ENCODE results near the gene FAM25A. TPM values are rescaled to one million over a fixed set of nuclear protein-coding genes. Genes with fewer than 3 reads are reported as not detected.

Gene FAM25A
- total and polyA plus RNA-seq, 7 donors, result 0.82 TPM; not detected in 6

DNA sequence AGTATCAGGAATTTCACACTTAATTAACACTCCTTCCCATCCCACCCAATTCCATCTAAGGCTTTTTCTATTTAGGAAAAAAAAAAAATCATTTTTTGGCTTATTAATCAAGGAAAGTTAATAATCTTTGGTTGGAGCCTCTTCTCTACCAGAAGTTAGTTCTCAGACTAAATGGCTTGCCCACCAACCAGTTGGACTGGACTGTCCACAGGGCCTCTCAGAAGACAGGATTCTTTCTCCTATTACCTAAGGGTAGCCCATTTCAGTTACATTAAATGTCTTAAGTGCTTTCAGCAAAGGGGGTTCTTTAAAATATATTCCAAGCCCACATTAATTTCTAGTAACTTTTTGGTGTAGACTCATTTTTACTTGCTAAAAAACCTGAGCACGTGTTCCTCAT is 39.3 kb downstream of the FAM25A start:
- Histone ChIP-seq H3K4me1 (no peaks in the 10 kb centered on the region), H3K4me3 (no peak overlapping the region), H3K36me3 (ENCODE audit: insufficient read depth in 1 of 2, low read depth in 1 of 2) (peaks cover 4 to 100% of the 10 kb centered on the region in 2 donors), H3K9me3 (no peaks in the 10 kb centered on the region), H3K27me3 (ENCODE audit: insufficient read depth in 3 of 3, low read length in 2 of 3) (no peaks in the 10 kb centered on the region), H3K27ac (no peak overlapping the region)
- ATAC-seq (no peak), DNase-seq (no peak)
- TF ChIP-seq, protein P1, sequence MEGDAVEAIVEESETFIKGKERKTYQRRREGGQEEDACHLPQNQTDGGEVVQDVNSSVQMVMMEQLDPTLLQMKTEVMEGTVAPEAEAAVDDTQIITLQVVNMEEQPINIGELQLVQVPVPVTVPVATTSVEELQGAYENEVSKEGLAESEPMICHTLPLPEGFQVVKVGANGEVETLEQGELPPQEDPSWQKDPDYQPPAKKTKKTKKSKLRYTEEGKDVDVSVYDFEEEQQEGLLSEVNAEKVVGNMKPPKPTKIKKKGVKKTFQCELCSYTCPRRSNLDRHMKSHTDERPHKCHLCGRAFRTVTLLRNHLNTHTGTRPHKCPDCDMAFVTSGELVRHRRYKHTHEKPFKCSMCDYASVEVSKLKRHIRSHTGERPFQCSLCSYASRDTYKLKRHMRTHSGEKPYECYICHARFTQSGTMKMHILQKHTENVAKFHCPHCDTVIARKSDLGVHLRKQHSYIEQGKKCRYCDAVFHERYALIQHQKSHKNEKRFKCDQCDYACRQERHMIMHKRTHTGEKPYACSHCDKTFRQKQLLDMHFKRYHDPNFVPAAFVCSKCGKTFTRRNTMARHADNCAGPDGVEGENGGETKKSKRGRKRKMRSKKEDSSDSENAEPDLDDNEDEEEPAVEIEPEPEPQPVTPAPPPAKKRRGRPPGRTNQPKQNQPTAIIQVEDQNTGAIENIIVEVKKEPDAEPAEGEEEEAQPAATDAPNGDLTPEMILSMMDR (IDR thresholded peaks at IDR 0.05), result no peak
- intact Hi-C loops (cut with DNase I), result no loop called here
- 97 to 98% (median 97%) methylated on average over 1 of the region's 1 CpG for WGBS, 3 donors

GRCh38 chr10:87060280-87060928 is 40.3 kb downstream of the FAM25A start:
- WGBS, 3 donors, result 92 to 97% (median 94%) methylated on average over 6 of the region's 6 CpGs
- H3K36me3 ChIP-seq (ENCODE audit: insufficient read depth in 1 of 2, low read depth in 1 of 2), result peaks cover 7 to 99% of the 10 kb centered on the region in 2 donors
- TF ChIP-seq, protein P1 (IDR thresholded peaks at IDR 0.05), result no peak

GRCh38 chr10:87064651-87065050 is 44.6 kb downstream of the FAM25A start:
- Histone ChIP-seq H3K36me3 (ENCODE audit: insufficient read depth in 1 of 2, low read depth in 1 of 2) (peaks cover 15 to 96% of the 10 kb centered on the region in 2 donors), H3K27ac (no peak overlapping the region), H3K4me3 (no peak overlapping the region), H3K27me3 (ENCODE audit: insufficient read depth in 3 of 3, low read length in 2 of 3) (no peaks in the 10 kb centered on the region), H3K9me3 (no peaks in the 10 kb centered on the region), H3K4me1 (no peaks in the 10 kb centered on the region)
- 80 to 88% (median 84%) methylated on average over 5 of the region's 5 CpGs for WGBS, 3 donors
- intact Hi-C loops (cut with DNase I), result no loop called here
- DNase-seq (no peak), ATAC-seq (no peak)
- TF ChIP-seq, protein P1 (IDR thresholded peaks at IDR 0.05), result no peak

More at GRCh38 chr10:87060280-87060928, 40.3 kb downstream of the FAM25A start:
- intact Hi-C loops (cut with DNase I), result no loop called here
- no peak for DNase-seq
- Histone ChIP-seq H3K9me3 (no peaks in the 10 kb centered on the region), H3K4me3 (no peak overlapping the region), H3K27me3 (ENCODE audit: insufficient read depth in 3 of 3, low read length in 2 of 3) (no peaks in the 10 kb centered on the region), H3K27ac (no peak overlapping the region), H3K4me1 (no peaks in the 10 kb centered on the region)
- ATAC-seq, result no peak

DNA sequence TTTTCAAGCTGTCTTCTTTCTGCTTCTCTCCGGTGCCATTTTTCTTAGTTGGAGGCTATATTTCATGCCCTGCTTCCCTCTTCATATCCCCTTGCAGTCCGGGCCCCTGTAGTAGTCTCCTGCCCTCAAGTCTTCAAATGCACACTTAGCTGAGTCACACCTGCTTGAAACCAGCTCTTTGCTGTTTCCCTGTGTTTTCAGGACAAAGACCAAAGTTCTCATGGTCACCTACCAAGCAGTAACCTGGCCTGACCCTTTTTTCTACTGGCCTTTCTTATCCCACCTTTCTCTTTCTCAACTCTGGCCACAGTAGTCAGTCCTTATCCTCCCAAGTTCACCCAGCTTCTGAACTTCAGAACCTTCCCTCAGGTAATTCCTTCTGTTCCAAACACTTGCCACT is 46.1 kb downstream of the FAM25A start:
- TF ChIP-seq, protein P1 (IDR thresholded peaks at IDR 0.05), result no peak
- Histone ChIP-seq H3K4me1 (no peaks in the 10 kb centered on the region), H3K4me3 (no peak overlapping the region), H3K27me3 (ENCODE audit: insufficient read depth in 3 of 3, low read length in 2 of 3) (no peaks in the 10 kb centered on the region), H3K27ac (no peak overlapping the region), H3K9me3 (no peaks in the 10 kb centered on the region), H3K36me3 (ENCODE audit: insufficient read depth in 1 of 2, low read depth in 1 of 2) (peaks cover 11 to 95% of the 10 kb centered on the region in 2 donors)
- ATAC-seq (no peak), DNase-seq (no peak)
- intact Hi-C loops (cut with DNase I), result no loop called here
- WGBS, 3 donors, result 91 to 98% (median 92%) methylated on average over 2 of the region's 2 CpGs

DNA sequence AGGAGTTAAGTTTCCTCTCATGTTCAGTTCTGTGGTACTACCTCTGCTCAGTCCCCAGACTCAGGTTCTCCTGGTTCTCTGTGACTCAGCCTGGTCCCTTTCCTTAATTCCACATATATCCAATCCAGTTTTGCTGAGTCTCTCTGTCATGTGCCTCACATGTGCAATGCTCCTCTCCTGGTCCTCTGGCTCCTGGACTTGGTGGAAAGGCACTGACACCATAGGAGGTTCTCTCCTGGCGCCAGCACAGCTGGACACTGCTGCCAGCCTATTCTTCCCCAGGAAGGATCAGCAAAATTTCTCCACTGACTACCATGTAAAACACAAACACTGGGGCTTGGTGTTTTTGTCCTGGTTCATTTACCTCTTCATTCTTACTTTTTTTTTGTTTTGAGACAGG is 46.8 kb downstream of the FAM25A start:
- no peak for DNase-seq
- no peaks in the 10 kb centered on the region for H3K9me3 ChIP-seq
- no peaks in the 10 kb centered on the region for H3K27me3 ChIP-seq (ENCODE audit: insufficient read depth in 3 of 3, low read length in 2 of 3)
- intact Hi-C loops (cut with DNase I), result no loop called here
- no peak overlapping the region for H3K27ac ChIP-seq
- ATAC-seq, result no peak
- H3K4me1 ChIP-seq, result no peaks in the 10 kb centered on the region
- no peak overlapping the region for H3K4me3 ChIP-seq
- WGBS, 3 donors, result 94 to 100% (median 98%) methylated on average over 1 of the region's 1 CpG
- peaks cover 11 to 95% of the 10 kb centered on the region in 2 donors for H3K36me3 ChIP-seq (ENCODE audit: insufficient read depth in 1 of 2, low read depth in 1 of 2)
- TF ChIP-seq, protein P1 (IDR thresholded peaks at IDR 0.05), result no peak
